RWPE2 (cell line): ENCODE measurements around the gene MOGAT1.

Source experiments
- ATAC-seq: fragments of 200-7000 bp; cut with Tn5 transposase; 3 replicates; pipeline ENCODE4 v1.9.1; 2021; ENCODE audit warnings: low read depth
- DNase-seq: peaks from one replicate; pipeline ENCODE4 v3.0.0-alpha.2; 2020; ENCODE audit warnings: low spot score
- H3K27ac ChIP-seq: fragments of 450-650 bp; 2 replicates; pipeline ENCODE4 v1.5.1; 2017; ENCODE audit warnings: mild to moderate bottlenecking; ENCODE audit not compliant: poor library complexity, severe bottlenecking
- H3K27me3 ChIP-seq: fragments of 250-450 bp; sonication (Bioruptor Pico); 2 replicates; pipeline ENCODE4 v1.5.1; 2021; ENCODE audit warnings: mild to moderate bottlenecking, moderate library complexity; ENCODE audit not compliant: insufficient read depth, poor library complexity, severe bottlenecking
- H3K36me3 ChIP-seq: fragments of 250-450 bp; sonication (Bioruptor Pico); 2 replicates; pipeline ENCODE4 v1.5.1; 2020; ENCODE audit warnings: low read depth, mild to moderate bottlenecking, moderate library complexity
- H3K4me1 ChIP-seq: fragments of 250-450 bp; sonication (Bioruptor Pico); 2 replicates; pipeline ENCODE4 v1.5.1; 2021; ENCODE audit warnings: mild to moderate bottlenecking, moderate library complexity; ENCODE audit not compliant: insufficient read depth, poor library complexity, severe bottlenecking
- H3K4me3 ChIP-seq: fragments of 250-450 bp; sonication (Bioruptor Pico); 2 replicates; pipeline ENCODE4 v1.5.1; 2021; ENCODE audit warnings: mild to moderate bottlenecking, moderate library complexity; ENCODE audit not compliant: severe bottlenecking
- H3K9me3 ChIP-seq: fragments of 250-450 bp; sonication (Bioruptor Pico); 2 replicates; pipeline ENCODE4 v1.5.1; 2021; ENCODE audit warnings: mild to moderate bottlenecking, moderate library complexity; ENCODE audit not compliant: severe bottlenecking
- CTCF ChIP-seq: fragments of 450-650 bp; IDR thresholded peaks from one replicate; pipeline ENCODE4 v1.5.1; 2017; ENCODE audit warnings: mild to moderate bottlenecking, moderate library complexity; ENCODE audit not compliant: poor library complexity, severe bottlenecking

Gene MOGAT1

GRCh38 chr2:222635295-222635694 lies 36.2 kb upstream of the MOGAT1 start:
- Histone ChIP-seq H3K4me1 (no peaks in the 10 kb centered on the region), H3K4me3 (no peak overlapping the region), H3K36me3 (peaks cover 94% of the 10 kb centered on the region), H3K27me3 (no peaks in the 10 kb centered on the region), H3K27ac (no peak overlapping the region), H3K9me3 (no peaks in the 10 kb centered on the region)
- TF ChIP-seq CTCF: no peak
- ATAC-seq (no peak), DNase-seq (no peak)

GRCh38 chr2:222637067-222637466 lies 34.4 kb upstream of the MOGAT1 start:
- no peak for ATAC-seq
- H3K36me3 ChIP-seq: peaks cover 91% of the 10 kb centered on the region
- no peak for DNase-seq

DNA sequence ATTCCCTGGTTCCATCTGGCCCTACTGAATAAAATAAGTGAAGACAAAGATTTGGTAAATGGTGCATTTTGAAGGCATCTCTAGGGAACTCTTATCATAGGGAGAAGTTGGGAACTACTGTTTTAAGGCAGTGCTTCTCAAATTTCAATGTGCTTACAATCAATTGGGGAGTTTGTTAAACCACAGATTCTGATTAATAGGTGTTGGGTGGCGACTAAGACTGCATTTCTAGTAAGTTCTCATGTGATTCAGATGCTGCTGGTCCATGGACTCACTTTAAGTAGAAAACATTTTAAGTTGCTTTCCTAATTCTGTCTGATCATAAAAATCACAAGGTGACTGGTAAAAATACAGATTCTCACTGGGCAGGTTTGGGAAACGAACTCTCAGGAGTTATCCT lies 30.1 kb upstream of the MOGAT1 start:
- no peak for DNase-seq
- no peak for ATAC-seq
- Histone ChIP-seq H3K4me3 (no peak overlapping the region), H3K4me1 (no peaks in the 10 kb centered on the region), H3K27me3 (no peaks in the 10 kb centered on the region), H3K27ac (no peak overlapping the region), H3K36me3 (peaks cover 88% of the 10 kb centered on the region), H3K9me3 (no peaks in the 10 kb centered on the region)
- TF ChIP-seq CTCF: no peak

More at GRCh38 chr2:222637067-222637466, 34.4 kb upstream of the MOGAT1 start:
- Histone ChIP-seq H3K27ac (no peak overlapping the region), H3K4me3 (no peak overlapping the region), H3K27me3 (no peaks in the 10 kb centered on the region), H3K9me3 (no peaks in the 10 kb centered on the region), H3K4me1 (no peaks in the 10 kb centered on the region)
- no peak for TF ChIP-seq CTCF

GRCh38 chr2:222643134-222643533 lies 28.3 kb upstream of the MOGAT1 start:
- TF ChIP-seq CTCF: no peak
- Histone ChIP-seq H3K27ac (no peak overlapping the region), H3K9me3 (no peaks in the 10 kb centered on the region), H3K4me3 (no peak overlapping the region), H3K36me3 (peaks cover 86% of the 10 kb centered on the region), H3K4me1 (no peaks in the 10 kb centered on the region), H3K27me3 (no peaks in the 10 kb centered on the region)
- DNase-seq (no peak), ATAC-seq (no peak)

DNA sequence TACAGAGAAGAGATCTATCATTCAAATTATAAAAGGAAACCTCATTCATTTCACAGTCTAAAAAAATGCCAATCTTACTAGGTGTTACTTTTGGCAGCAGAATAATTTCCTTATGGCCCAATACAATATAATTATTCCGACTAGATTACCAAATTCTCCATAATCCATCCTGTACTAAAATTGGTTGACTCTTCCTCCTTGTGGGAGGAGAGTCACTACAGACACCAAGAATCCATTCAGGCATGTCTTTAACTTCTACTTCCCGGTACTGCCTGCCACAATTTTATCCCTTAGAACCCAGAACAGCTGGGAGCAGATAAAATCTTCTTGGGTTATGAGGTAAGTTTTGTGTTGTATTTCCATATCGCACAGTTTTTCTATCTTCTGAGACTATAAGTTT lies 25.4 kb upstream of the MOGAT1 start:
- no peak overlapping the region for H3K4me3 ChIP-seq
- no peak overlapping the region for H3K27ac ChIP-seq
- peaks cover 75% of the 10 kb centered on the region for H3K36me3 ChIP-seq
- H3K9me3 ChIP-seq: no peaks in the 10 kb centered on the region
- no peak for DNase-seq
- H3K27me3 ChIP-seq: no peaks in the 10 kb centered on the region
- H3K4me1 ChIP-seq: no peaks in the 10 kb centered on the region
- ATAC-seq: no peak
- no peak for TF ChIP-seq CTCF
